Mesenchymal stem cell (in vitro differentiated cells and primary cell): Measurements from ENCODE around the gene AIFM1.
A peak's percentile ranks its signal among the peaks of the same experiment; 100 is the strongest.

Source experiments
- DNase-seq: peaks from one replicate; pipeline ENCODE4 v3.0.0-alpha.2; 2013
- H2AFZ ChIP-seq: one replicate; pipeline ENCODE4 v1.6.1; 2013; ENCODE audit warnings: low read depth, mild to moderate bottlenecking, control low read depth, inconsistent platforms, low read length, moderate library complexity
- H2AK5ac ChIP-seq: 2 replicates; pipeline ENCODE4 v1.6.1; 2013; ENCODE audit warnings: low read length, moderate library complexity, mild to moderate bottlenecking, inconsistent platforms; ENCODE audit not compliant: severe bottlenecking
- H2BK120ac ChIP-seq: one replicate; pipeline ENCODE4 v1.6.1; 2013; ENCODE audit warnings: low read depth, mild to moderate bottlenecking, inconsistent platforms, low read length, moderate library complexity
- H2BK12ac ChIP-seq, 2 experiments: one replicate each; pipeline ENCODE4 v1.6.1; 2013; ENCODE audit warnings: inconsistent platforms in 2 of 2, low read length in 2 of 2, mild to moderate bottlenecking in 2 of 2, moderate library complexity in 2 of 2, control low read depth in 1 of 2
- H2BK15ac ChIP-seq: one replicate; pipeline ENCODE4 v1.6.1; 2013; ENCODE audit warnings: mild to moderate bottlenecking, low read depth, inconsistent platforms; ENCODE audit not compliant: poor library complexity, severe bottlenecking
- H2BK5ac ChIP-seq: 2 replicates; pipeline ENCODE4 v1.6.1; 2013; ENCODE audit warnings: low read depth, mild to moderate bottlenecking, low read length, control low read depth, inconsistent platforms; ENCODE audit not compliant: poor library complexity, severe bottlenecking
- H3K14ac ChIP-seq, 2 experiments: one replicate each; pipeline ENCODE4 v1.6.1; 2013; ENCODE audit warnings: inconsistent platforms in 2 of 2, low read length in 2 of 2, control low read depth in 1 of 2, mild to moderate bottlenecking in 1 of 2, moderate library complexity in 1 of 2
- H3K18ac ChIP-seq, 2 experiments: one replicate each; pipeline ENCODE4 v1.6.1; 2013; ENCODE audit warnings: inconsistent platforms in 2 of 2, low read length in 2 of 2, control low read depth in 1 of 2, low read depth in 1 of 2, mild to moderate bottlenecking in 1 of 2
- H3K23ac ChIP-seq, 2 experiments: one replicate each; pipeline ENCODE4 v1.6.1; 2013; ENCODE audit warnings: inconsistent platforms in 2 of 2, low read length in 2 of 2, mild to moderate bottlenecking in 2 of 2, moderate library complexity in 2 of 2, control low read depth in 1 of 2
- H3K27ac ChIP-seq: 2 replicates; pipeline ENCODE4 v1.5.1; 2013; ENCODE audit warnings: mild to moderate bottlenecking, moderate library complexity, low read length, control low read depth, inconsistent platforms; ENCODE audit not compliant: poor library complexity, severe bottlenecking
- H3K27me3 ChIP-seq, 2 experiments: 2 replicates each; pipeline versions ENCODE4 v1.6.1 to v1.7.0; 2013; ENCODE audit warnings: low read length in 2 of 2, mild to moderate bottlenecking in 2 of 2, moderate library complexity in 2 of 2, control low read depth in 1 of 2, inconsistent platforms in 1 of 2; ENCODE audit not compliant: control insufficient read depth in 1 of 2, insufficient read depth in 1 of 2
- H3K36me3 ChIP-seq, 2 experiments: 2 replicates each; pipeline versions ENCODE4 v1.6.1 to v1.7.0; 2013; ENCODE audit warnings: low read length in 2 of 2, control low read depth in 1 of 2, inconsistent platforms in 1 of 2, low read depth in 1 of 2, mild to moderate bottlenecking in 1 of 2; ENCODE audit not compliant: insufficient read depth in 2 of 2, control insufficient read depth in 1 of 2
- H3K4ac ChIP-seq, 2 experiments: one replicate each; pipeline ENCODE4 v1.6.1; 2013; ENCODE audit warnings: inconsistent platforms in 2 of 2, low read length in 2 of 2, mild to moderate bottlenecking in 2 of 2, moderate library complexity in 2 of 2, control low read depth in 1 of 2, low read depth in 1 of 2
- H3K4me1 ChIP-seq: 2 replicates; pipeline ENCODE4 v1.6.1; 2013; ENCODE audit warnings: low read depth, low read length, control low read depth; ENCODE audit not compliant: control insufficient read depth, insufficient read depth
- H3K4me2 ChIP-seq: 2 replicates; pipeline ENCODE4 v1.6.1; 2013; ENCODE audit warnings: low read length, mild to moderate bottlenecking, inconsistent platforms; ENCODE audit not compliant: poor library complexity, severe bottlenecking
- H3K4me3 ChIP-seq, 2 experiments: 2 replicates each; pipeline versions ENCODE4 v1.5.1 to v1.7.0; 2013; ENCODE audit warnings: low read length in 2 of 2, mild to moderate bottlenecking in 2 of 2, control low read depth in 1 of 2, low read depth in 1 of 2; ENCODE audit not compliant: insufficient read depth in 1 of 2
- H3K79me1 ChIP-seq: replicated peaks from 2 replicates; pipeline ENCODE4 v1.6.1; 2013; ENCODE audit warnings: mild to moderate bottlenecking, control low read depth, low read length, inconsistent platforms; ENCODE audit not compliant: poor library complexity, severe bottlenecking
- H3K9ac ChIP-seq: 2 replicates; pipeline ENCODE4 v1.7.0; 2013; ENCODE audit warnings: mild to moderate bottlenecking, low read length, moderate library complexity
- H3K9me3 ChIP-seq: 2 replicates; pipeline ENCODE4 v1.7.0; 2013; ENCODE audit warnings: mild to moderate bottlenecking, low read length; ENCODE audit not compliant: control insufficient read depth
- H4K8ac ChIP-seq: one replicate; pipeline ENCODE4 v1.6.1; 2013; ENCODE audit warnings: inconsistent platforms, mild to moderate bottlenecking, low read length, moderate library complexity
- H4K91ac ChIP-seq: one replicate; pipeline ENCODE4 v1.6.1; 2013; ENCODE audit warnings: mild to moderate bottlenecking, low read length, inconsistent platforms
- WGBS: methylation state at CpG from one replicate; pipeline ENCODE4 v1.1.7; 2013; ENCODE audit warnings: mixed read lengths; 5-methylcytosine and 5-hydroxymethylcytosine counted together

The AIFM1 gene

GRCh38 chrX:130204647-130205046 is 39.0 kb upstream of the AIFM1 start:
- no peak overlapping the region for H2BK5ac ChIP-seq
- no peaks in the 10 kb centered on the region for H3K4me1 ChIP-seq
- H3K4me3 ChIP-seq, result no peak overlapping the region
- H3K9ac ChIP-seq, result no peak overlapping the region
- H3K14ac ChIP-seq, result no peak overlapping the region
- H3K27me3 ChIP-seq, result peaks cover 0 to 5% of the 10 kb centered on the region in 2 experiments
- no peak for DNase-seq
- H3K18ac ChIP-seq, result no peak overlapping the region
- H3K36me3 ChIP-seq, result peaks cover 0 to 27% of the 10 kb centered on the region in 2 experiments
- H4K91ac ChIP-seq, result no peak overlapping the region
- H4K8ac ChIP-seq, result no peak overlapping the region
- H3K23ac ChIP-seq, result no peak overlapping the region
- H2AK5ac ChIP-seq, result no peak overlapping the region
- no peak overlapping the region for H2BK12ac ChIP-seq
- no peak overlapping the region for H2BK120ac ChIP-seq
- no peak overlapping the region for H2AFZ ChIP-seq
- H3K27ac ChIP-seq, result no peak overlapping the region
- WGBS, result 0% methylated on average over 1 of the region's 1 CpG
- no peak overlapping the region for H3K4ac ChIP-seq
- no peak overlapping the region for H2BK15ac ChIP-seq
- no peak overlapping the region for H3K4me2 ChIP-seq
- H3K79me1 ChIP-seq, result no peaks in the 10 kb centered on the region
- H3K9me3 ChIP-seq, result no peaks in the 10 kb centered on the region

GRCh38 chrX:130197464-130197863 is 31.8 kb upstream of the AIFM1 start:
- Histone ChIP-seq H3K27me3 (peaks cover 0 to 10% of the 10 kb centered on the region in 2 experiments), H3K4ac (no peak overlapping the region), H3K4me3 (no peak overlapping the region), H2AK5ac (no peak overlapping the region), H3K9me3 (no peaks in the 10 kb centered on the region), H2AFZ (no peak overlapping the region), H2BK15ac (no peak overlapping the region), H3K4me2 (no peak overlapping the region), H3K79me1 (no peaks in the 10 kb centered on the region), H2BK120ac (no peak overlapping the region), H3K14ac (no peak overlapping the region), H3K23ac (no peak overlapping the region), H3K36me3 (peaks cover 0 to 2% of the 10 kb centered on the region in 2 experiments), H2BK5ac (no peak overlapping the region), H3K18ac (no peak overlapping the region), H4K91ac (no peak overlapping the region), H3K4me1 (no peaks in the 10 kb centered on the region), H2BK12ac (no peak overlapping the region), H3K27ac (no peak overlapping the region), H4K8ac (no peak overlapping the region), H3K9ac (no peak overlapping the region)
- no peak for DNase-seq
- WGBS, result 91% methylated on average over 2 of the region's 5 CpGs

GRCh38 chrX:130196466-130196865 is 30.8 kb upstream of the AIFM1 start:
- H3K4ac ChIP-seq, result no peak overlapping the region
- H3K4me1 ChIP-seq, result no peaks in the 10 kb centered on the region
- peak; percentile 75 for DNase-seq
- H2BK12ac ChIP-seq, result no peak overlapping the region
- no peak overlapping the region for H3K27ac ChIP-seq
- H2AK5ac ChIP-seq, result no peak overlapping the region
- no peak overlapping the region for H3K4me2 ChIP-seq
- H3K18ac ChIP-seq, result no peak overlapping the region
- no peak overlapping the region for H4K8ac ChIP-seq
- no peaks in the 10 kb centered on the region for H3K9me3 ChIP-seq
- no peak overlapping the region for H3K4me3 ChIP-seq
- H2AFZ ChIP-seq, result no peak overlapping the region
- H3K23ac ChIP-seq, result no peak overlapping the region
- no peak overlapping the region for H3K14ac ChIP-seq
- H3K27me3 ChIP-seq, result peaks cover 0 to 10% of the 10 kb centered on the region in 2 experiments
- 50% methylated on average over 2 of the region's 7 CpGs for WGBS
- H3K36me3 ChIP-seq, result no peaks in the 10 kb centered on the region
- no peaks in the 10 kb centered on the region for H3K79me1 ChIP-seq
- no peak overlapping the region for H2BK15ac ChIP-seq
- H4K91ac ChIP-seq, result no peak overlapping the region
- H2BK5ac ChIP-seq, result no peak overlapping the region
- H3K9ac ChIP-seq, result no peak overlapping the region
- no peak overlapping the region for H2BK120ac ChIP-seq

GRCh38 chrX:130190801-130191200 is 25.2 kb upstream of the AIFM1 start:
- Histone ChIP-seq H3K4ac (no peak overlapping the region), H3K9ac (no peak overlapping the region), H3K4me2 (no peak overlapping the region), H2BK5ac (no peak overlapping the region), H3K79me1 (no peaks in the 10 kb centered on the region), H3K23ac (no peak overlapping the region), H3K18ac (no peak overlapping the region), H3K36me3 (no peaks in the 10 kb centered on the region), H3K27me3 (peaks cover 0 to 19% of the 10 kb centered on the region in 2 experiments), H4K91ac (no peak overlapping the region), H3K27ac (no peak overlapping the region), H2AK5ac (no peak overlapping the region), H3K4me1 (no peaks in the 10 kb centered on the region), H2BK15ac (no peak overlapping the region), H3K4me3 (no peak overlapping the region), H3K14ac (no peak overlapping the region), H2AFZ (no peak overlapping the region), H2BK120ac (no peak overlapping the region), H3K9me3 (no peaks in the 10 kb centered on the region), H4K8ac (no peak overlapping the region), H2BK12ac (no peak overlapping the region)
- DNase-seq, result no peak
- 93% methylated on average over 3 of the region's 4 CpGs for WGBS
